DMS53 treated with DMSO at 0.1 percent for 48 hours (cell line): ENCODE measurements around the gene C6orf62.
"Not testable (repeated sequence)": the region's sequence is repeated elsewhere in the genome, so short reads cannot be mapped to it uniquely, and the experiment has no call there.

ENCODE experiments used
- DNase-seq: peaks from one replicate; lab custom pipeline; 2025; ENCODE audit not compliant: unreplicated experiment; lab: John Stamatoyannopoulos, UW

The C6orf62 gene

GRCh38 chr6:24743265-24743943, 24.4 kb upstream of the C6orf62 start:
- DNase-seq: peak; percentile 51

- no peak for DNase-seq
These were observed 23.3 kb upstream of the C6orf62 start for GRCh38 chr6:24742216-24742738.

- no peak for DNase-seq
These were observed 21.9 kb upstream of the C6orf62 start for GRCh38 chr6:24740861-24741260.

- no peak for DNase-seq
These were observed 19.8 kb upstream of the C6orf62 start for GRCh38 chr6:24738741-24739140.

GRCh38 chr6:24734710-24735109, 15.8 kb upstream of the C6orf62 start:
- not testable (repeated sequence) for DNase-seq

- DNase-seq: no peak
These were observed 15.2 kb upstream of the C6orf62 start for GRCh38 chr6:24734166-24734565.

- DNase-seq: not testable (repeated sequence)
These were observed 12.6 kb upstream of the C6orf62 start for GRCh38 chr6:24731456-24732134.

- not testable (repeated sequence) for DNase-seq
These were observed 11.7 kb upstream of the C6orf62 start for GRCh38 chr6:24730653-24731052.

- no peak for DNase-seq
These were observed 4.3 kb upstream of the C6orf62 start for GRCh38 chr6:24723270-24723669.

GRCh38 chr6:24721461-24722215, 2.7 kb upstream of the C6orf62 start:
- DNase-seq: peak; percentile 90

- peak; percentile 96 for DNase-seq
These were observed 1.9 kb upstream of the C6orf62 start for GRCh38 chr6:24720604-24721460.

GRCh38 chr6:24720131-24720603, 1.2 kb upstream of the C6orf62 start:
- DNase-seq: no peak

- DNase-seq: no peak
These were observed 367 bp downstream of the C6orf62 start for GRCh38 chr6:24718449-24719124.

GRCh38 chr6:24716602-24717148, 2.3 kb downstream of the C6orf62 start:
- DNase-seq: not testable (repeated sequence)

GRCh38 chr6:24710519-24711303, 8.2 kb downstream of the C6orf62 start:
- no peak for DNase-seq

GRCh38 chr6:24709014-24709711, 9.8 kb downstream of the C6orf62 start:
- DNase-seq: no peak

GRCh38 chr6:24708612-24709011, 10.3 kb downstream of the C6orf62 start:
- no peak for DNase-seq

- DNase-seq: no peak
These were observed 14.5 kb downstream of the C6orf62 start for GRCh38 chr6:24704468-24704867.
